Measurements from ENCODE around the gene CNTNAP5.
A peak's percentile ranks its signal among the peaks of the same experiment; 100 is the strongest.

CNTNAP5 gene

GRCh38 chr2:124272261-124272841 is 247.3 kb downstream of the CNTNAP5 start:
- DNase-seq, result no peak

- DNase-seq, result no peak
Measured at GRCh38 chr2:124281541-124281940, 256.5 kb downstream of the CNTNAP5 start.

- peak; percentile 67 for DNase-seq
Measured at GRCh38 chr2:124283096-124283495, 258.0 kb downstream of the CNTNAP5 start.

- no peak for DNase-seq
Measured at GRCh38 chr2:124286089-124286783, 261.1 kb downstream of the CNTNAP5 start.

- no peak for DNase-seq
Measured at GRCh38 chr2:124289060-124289459, 264.0 kb downstream of the CNTNAP5 start.

- DNase-seq, result no peak
Measured at GRCh38 chr2:124289615-124290014, 264.5 kb downstream of the CNTNAP5 start.

- DNase-seq, result no peak
Measured at GRCh38 chr2:124296470-124296869, 271.4 kb downstream of the CNTNAP5 start.

- no peak for DNase-seq
Measured at GRCh38 chr2:124301915-124302314, 276.8 kb downstream of the CNTNAP5 start.

GRCh38 chr2:124308319-124309062 is 283.4 kb downstream of the CNTNAP5 start:
- DNase-seq, result no peak

GRCh38 chr2:124309563-124310138 is 284.6 kb downstream of the CNTNAP5 start:
- DNase-seq, result no peak

GRCh38 chr2:124310671-124311070 is 285.6 kb downstream of the CNTNAP5 start:
- DNase-seq, result no peak

- DNase-seq, result no peak
Measured at GRCh38 chr2:124314084-124314483, 289.0 kb downstream of the CNTNAP5 start.

GRCh38 chr2:124315221-124315880 is 290.3 kb downstream of the CNTNAP5 start:
- DNase-seq, result no peak

GRCh38 chr2:124316133-124316532 is 291.0 kb downstream of the CNTNAP5 start:
- no peak for DNase-seq

- DNase-seq, result no peak
Measured at GRCh38 chr2:124316881-124317605, 292.0 kb downstream of the CNTNAP5 start.

- DNase-seq, result no peak
Measured at GRCh38 chr2:124317628-124318027, 292.5 kb downstream of the CNTNAP5 start.

GRCh38 chr2:124318913-124319312 is 293.8 kb downstream of the CNTNAP5 start:
- peak; percentile 58 for DNase-seq

- DNase-seq, result no peak
Measured at GRCh38 chr2:124319577-124319976, 294.5 kb downstream of the CNTNAP5 start.

- no peak for DNase-seq
Measured at GRCh38 chr2:124320051-124320688, 295.1 kb downstream of the CNTNAP5 start.

GRCh38 chr2:124323321-124323720 is 298.2 kb downstream of the CNTNAP5 start:
- no peak for DNase-seq

- peak; percentile 2 for DNase-seq
Measured at GRCh38 chr2:124325667-124326440, 300.8 kb downstream of the CNTNAP5 start.
